C4-2B (cell line): ENCODE results near the gene DYNC2LI1.
A peak's percentile ranks its signal among the peaks of the same experiment; 100 is the strongest.
"Not testable (repeated sequence)": the region's sequence is repeated elsewhere in the genome, so short reads cannot be mapped to it uniquely, and the experiment has no call there.

ENCODE experiments used
- H3K27ac ChIP-seq: fragments of 450-650 bp; 2 replicates; pipeline ENCODE4 v1.5.1; 2017
- CTCF ChIP-seq: fragments of 450-650 bp; conservative IDR thresholded peaks from 2 replicates; pipeline ENCODE4 v1.5.1; 2017; ENCODE audit warnings: mild to moderate bottlenecking
- ZFX ChIP-seq: fragments of 450-650 bp; IDR thresholded peaks from 2 replicates; pipeline ENCODE4 v1.6.1; 2017

The DYNC2LI1 gene

GRCh38 chr2:43773876-43774613, at the start of gene DYNC2LI1:
TSS of gene DYNC2LI1 (plus strand) at chr2:43774039. CDS start at chr2:43774139, 100 bp downstream.
- H3K27ac ChIP-seq, result peak within 1 kb of the TSS; percentile 51
- TF ChIP-seq ZFX (peak; percentile 12; the same call in 1 of the 2 replicates), CTCF (no peak)

GRCh38 chr2:43724728-43725526, 48.9 kb upstream of the DYNC2LI1 start:
- TF ChIP-seq CTCF (no peak), ZFX (no peak)
- no peak overlapping the region for H3K27ac ChIP-seq

GRCh38 chr2:43725711-43726246, 48.1 kb upstream of the DYNC2LI1 start:
- TF ChIP-seq ZFX (no peak), CTCF (no peak)

GRCh38 chr2:43726961-43727633, 46.7 kb upstream of the DYNC2LI1 start:
- H3K27ac ChIP-seq, result not testable (repeated sequence)

More at GRCh38 chr2:43725711-43726246, 48.1 kb upstream of the DYNC2LI1 start:
- no peak overlapping the region for H3K27ac ChIP-seq

GRCh38 chr2:43727634-43728014, 46.2 kb upstream of the DYNC2LI1 start:
- no peak overlapping the region for H3K27ac ChIP-seq
- TF ChIP-seq ZFX (no peak), CTCF (no peak)

- H3K27ac ChIP-seq, result no peak overlapping the region
- TF ChIP-seq CTCF (no peak), ZFX (no peak)
These were observed 44.2 kb upstream of the DYNC2LI1 start for GRCh38 chr2:43729491-43730174.

GRCh38 chr2:43731211-43731610, 42.6 kb upstream of the DYNC2LI1 start:
- TF ChIP-seq CTCF, result no peak
- TF ChIP-seq ZFX, result no peak
- H3K27ac ChIP-seq, result no peak overlapping the region
